Adrenal gland (tissue), 5 donors: ENCODE measurements around the gene KLKB1.

Experiments
- CTCF ChIP-seq, 6 experiments: fragments of 450-650 bp in 4 of 6; fragments of 200-600 bp in 2 of 6; sonication (generic) in 1 of 6; IDR thresholded peaks; 1 replicate in 5 of 6; 2 replicates in 1 of 6; pipeline versions ENCODE4 v1.5.1 to v1.8.0; 2016 to 2021; ENCODE audit warnings: antibody characterized with exemption in 6 of 6, mild to moderate bottlenecking in 2 of 6, moderate library complexity in 1 of 6
- POLR2A ChIP-seq, 2 donors: fragments of 450-650 bp; IDR thresholded peaks; one replicate each; pipeline ENCODE4 v1.6.1; 2017; ENCODE audit warnings: antibody characterized with exemption in 2 of 2, mild to moderate bottlenecking in 2 of 2, moderate library complexity in 1 of 2
- donor health status: DM: no; HTN: no; CAD: no.

DNA sequence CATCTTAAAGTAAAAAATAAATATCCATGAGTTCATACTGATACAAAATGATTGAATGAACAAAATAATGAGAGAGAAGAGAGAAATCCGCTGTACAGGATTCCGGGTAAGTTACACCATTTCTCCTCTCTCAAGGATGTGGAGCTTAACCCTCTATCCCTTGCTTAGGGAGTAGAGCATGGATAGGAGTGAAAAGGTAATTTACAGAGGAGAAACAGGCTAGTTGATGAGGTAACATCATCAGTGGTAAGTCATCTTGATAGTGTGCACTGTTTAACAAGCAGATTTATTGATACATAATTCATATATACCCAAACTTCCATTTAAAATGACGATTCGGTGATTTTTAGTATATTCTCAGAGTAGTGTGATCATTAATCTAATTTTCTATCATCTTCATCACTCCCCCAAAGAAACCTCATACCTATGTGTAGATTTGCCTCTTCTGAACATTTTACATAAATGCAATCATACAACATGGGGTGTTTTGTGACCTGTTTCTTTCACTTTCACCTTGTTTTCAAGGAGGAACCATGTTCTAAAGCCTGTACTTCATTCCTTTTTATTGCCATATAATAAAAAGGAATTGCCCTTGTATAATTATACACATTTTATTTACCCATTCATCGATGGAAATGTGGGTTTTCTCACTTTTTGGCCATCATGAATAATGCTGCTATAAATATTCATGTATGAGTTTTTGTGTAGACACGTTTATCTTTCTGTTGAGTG, 73.5 kb downstream of the KLKB1 start:
- TF ChIP-seq CTCF (IDR thresholded peaks at IDR 0.05), result no peak
- TF ChIP-seq POLR2A (IDR thresholded peaks at IDR 0.05), result no peak
